GM20000 (cell line): ENCODE results near the gene BPIFB2.

Experiments
- DNase-seq: peaks from one replicate; pipeline ENCODE4 v3.0.0; 2012; ENCODE audit warnings: low spot score
- CTCF ChIP-seq: IDR thresholded peaks from 2 replicates; pipeline ENCODE4 v1.5.1; 2012; ENCODE audit warnings: mild to moderate bottlenecking, control low read depth; ENCODE audit errors: extremely low read depth, missing control alignments

Gene BPIFB2

GRCh38 chr20:33028875-33029274 lies 21.4 kb downstream of the BPIFB2 start:
- DNase-seq: no peak
- TF ChIP-seq CTCF: no peak

GRCh38 chr20:33030076-33030475 lies 22.6 kb downstream of the BPIFB2 start:
- no peak for TF ChIP-seq CTCF
- DNase-seq: no peak

- no peak for DNase-seq
- TF ChIP-seq CTCF: no peak
Observed at GRCh38 chr20:33030569-33030968, 23.1 kb downstream of the BPIFB2 start.

GRCh38 chr20:33031531-33031930 lies 24.0 kb downstream of the BPIFB2 start, which contains the start of gene BPIFB6:
BPIFB6 (plus strand) TSS chr20:33031648; CDS start chr20:33031648, 0 bp downstream.
- no peak for DNase-seq
- no peak for TF ChIP-seq CTCF

GRCh38 chr20:33032555-33032954 lies 25.1 kb downstream of the BPIFB2 start:
- TF ChIP-seq CTCF: no peak
- no peak for DNase-seq

GRCh38 chr20:33033381-33033780 lies 25.9 kb downstream of the BPIFB2 start:
- no peak for DNase-seq
- TF ChIP-seq CTCF: no peak

GRCh38 chr20:33034115-33034514 lies 26.6 kb downstream of the BPIFB2 start:
- no peak for TF ChIP-seq CTCF
- no peak for DNase-seq
